SK-N-SH (cell line): ENCODE results near the gene HDLBP. TPM values are rescaled to one million over a fixed set of nuclear protein-coding genes. Genes with fewer than 3 reads are reported as not detected.

Experiments
- CTCF ChIA-PET: fragments of 300-600, 350-600 bp; formaldehyde crosslinking; extraction: SDS; loops from one replicate; lab custom pipeline; 2021; lab: Yijun Ruan, JAX
- POLR2A ChIA-PET: fragments of 350-600 bp; sonication (Branson Sonifier 250); formaldehyde crosslinking; extraction: SDS; loops from one replicate; lab custom pipeline; 2020; ENCODE audit warnings: antibody characterized with exemption, inconsistent platforms; lab: Yijun Ruan, JAX
- DNase-seq: peaks from one replicate; pipeline ENCODE4 v3.0.0; 2012
- H2AFZ ChIP-seq: fragments of 200-600 bp; sonication (generic); 2 replicates; pipeline ENCODE4 v1.8.1; 2016; ENCODE audit warnings: antibody characterized with exemption, mild to moderate bottlenecking, low read depth
- H3F3A ChIP-seq: fragments of 200-600 bp; sonication (generic); replicated peaks from 2 replicates; pipeline ENCODE3; 2016; ENCODE audit warnings: antibody characterized with exemption, mild to moderate bottlenecking; ENCODE audit not compliant: insufficient read depth
- H3K27ac ChIP-seq, 2 experiments: fragments of 200-500 bp in 1 of 2; fragments of 200-600 bp in 1 of 2; sonication (Bioruptor generic) in 1 of 2; sonication (generic), shearing (Covaris generic) in 1 of 2; 2 replicates each; pipeline versions ENCODE4 v1.5.1 to v1.6.1; 2014 to 2016; ENCODE audit warnings: low read depth in 2 of 2, inconsistent platforms in 1 of 2, low read length in 1 of 2, mild to moderate bottlenecking in 1 of 2, mixed read lengths in 1 of 2
- H3K27me3 ChIP-seq: fragments of 200-600 bp; sonication (generic), shearing (Covaris generic); 2 replicates; pipeline ENCODE4 v1.6.1; 2016; ENCODE audit warnings: mixed run types; ENCODE audit not compliant: insufficient read depth
- H3K36me3 ChIP-seq, 2 experiments: fragments of 200-500 bp in 1 of 2; fragments of 200-600 bp in 1 of 2; sonication (Bioruptor generic) in 1 of 2; sonication (generic) in 1 of 2; replicated peaks in 1 of 2; 2 replicates each; pipeline versions ENCODE3 to v1.5.1; 2014 to 2016; ENCODE audit warnings: low read length in 1 of 2, mild to moderate bottlenecking in 1 of 2; ENCODE audit not compliant: insufficient read depth in 2 of 2, control insufficient read depth in 1 of 2
- H3K4me1 ChIP-seq, 2 experiments: fragments of 200-500 bp in 1 of 2; fragments of 200-600 bp in 1 of 2; sonication (Bioruptor generic) in 1 of 2; sonication (generic), shearing (Covaris generic) in 1 of 2; 2 replicates each; pipeline versions ENCODE4 v1.5.1 to v1.6.1; 2014 to 2016; ENCODE audit warnings: low read depth in 1 of 2, low read length in 1 of 2, mixed run types in 1 of 2; ENCODE audit not compliant: insufficient read depth in 2 of 2, control insufficient read depth in 1 of 2
- H3K4me2 ChIP-seq: fragments of 200-600 bp; sonication (generic), shearing (Covaris generic); 2 replicates; pipeline ENCODE4 v1.6.1; 2017; ENCODE audit warnings: mixed run types
- H3K4me3 ChIP-seq, 2 experiments: fragments of 200-500 bp in 1 of 2; fragments of 200-600 bp in 1 of 2; sonication (Bioruptor generic) in 1 of 2; sonication (generic), shearing (Covaris generic) in 1 of 2; 2 replicates each; pipeline versions ENCODE4 v1.5.1 to v1.8.1; 2014 to 2016; ENCODE audit warnings: low read depth in 2 of 2, inconsistent platforms in 1 of 2, low read length in 1 of 2, mild to moderate bottlenecking in 1 of 2, mixed read lengths in 1 of 2, moderate library complexity in 1 of 2
- H3K79me2 ChIP-seq: fragments of 200-600 bp; sonication (generic); 2 replicates; pipeline ENCODE4 v1.8.1; 2017; ENCODE audit warnings: mild to moderate bottlenecking; ENCODE audit not compliant: insufficient read depth
- H3K9ac ChIP-seq: fragments of 200-600 bp; sonication (generic); 2 replicates; pipeline ENCODE4 v1.6.1; 2017; ENCODE audit warnings: mixed run types
- H3K9me2 ChIP-seq: fragments of 200-600 bp; sonication (generic); 2 replicates; pipeline ENCODE4 v1.6.1; 2017; ENCODE audit warnings: mixed run types
- H3K9me3 ChIP-seq: fragments of 200-600 bp; sonication (generic); 2 replicates; pipeline ENCODE4 v1.6.1; 2017; ENCODE audit warnings: mixed run types, mild to moderate bottlenecking, moderate library complexity
- H4K20me1 ChIP-seq: fragments of 200-600 bp; sonication (generic); 2 replicates; pipeline ENCODE4 v1.6.1; 2017; ENCODE audit warnings: mild to moderate bottlenecking, mixed run types; ENCODE audit not compliant: insufficient read depth
- CHD2 ChIP-seq: fragments of 150-350 bp; IDR thresholded peaks from 2 replicates; pipeline ENCODE4 v1.6.1; 2018; ENCODE audit warnings: low read length; ENCODE audit not compliant: partially characterized antibody
- ELF1 ChIP-seq: IDR thresholded peaks from 2 replicates; pipeline ENCODE4 v1.4.0; 2012
- FOSL2 ChIP-seq: IDR thresholded peaks from 2 replicates; pipeline ENCODE4 v1.4.0; 2012; ENCODE audit warnings: low read depth, mild to moderate bottlenecking, moderate library complexity, borderline replicate concordance
- FOXJ3 ChIP-seq: sonication (generic); formaldehyde crosslinking; IDR thresholded peaks from 2 replicates; pipeline ENCODE4 v1.5.1; 2020; ENCODE audit warnings: mild to moderate bottlenecking, missing genetic modification reagents
- GABPA ChIP-seq: IDR thresholded peaks from 2 replicates; pipeline ENCODE4 v1.4.0; 2012; ENCODE audit warnings: low read depth, mild to moderate bottlenecking
- GATA2 ChIP-seq: sonication (generic); formaldehyde crosslinking; IDR thresholded peaks from 2 replicates; pipeline ENCODE4 v1.5.0; 2020; ENCODE audit warnings: mild to moderate bottlenecking, missing genetic modification reagents
- JUND ChIP-seq: IDR thresholded peaks from 2 replicates; pipeline ENCODE4 v1.4.0; 2012
- MEF2A ChIP-seq: IDR thresholded peaks from 2 replicates; pipeline ENCODE4 v1.4.0; 2012; ENCODE audit warnings: low read depth, borderline replicate concordance
- NFIC ChIP-seq: IDR thresholded peaks from 2 replicates; pipeline ENCODE4 v1.4.0; 2012; ENCODE audit warnings: borderline replicate concordance
- PBX3 ChIP-seq: IDR thresholded peaks from 2 replicates; pipeline ENCODE4; 2012
- RXRA ChIP-seq: IDR thresholded peaks from 2 replicates; pipeline ENCODE4 v1.4.0; 2012; ENCODE audit warnings: low read depth, mild to moderate bottlenecking, borderline replicate concordance
- SMC3 ChIP-seq: IDR thresholded peaks from 2 replicates; pipeline ENCODE4 v1.6.1; 2012; ENCODE audit warnings: low read depth, low read length, improper control_type of control experiment
- TEAD4 ChIP-seq: IDR thresholded peaks from 2 replicates; pipeline ENCODE4 v1.4.0; 2012; ENCODE audit warnings: mild to moderate bottlenecking, borderline replicate concordance; ENCODE audit not compliant: insufficient read depth
- YY1 ChIP-seq: IDR thresholded peaks from 2 replicates; pipeline ENCODE4 v1.4.0; 2012; ENCODE audit warnings: low read depth, mild to moderate bottlenecking
- WGBS: methylation state at CpG from one replicate; pipeline ENCODE4 v1.1.6; 2017; ENCODE audit warnings: low lambda C conversion rate; 5-methylcytosine and 5-hydroxymethylcytosine counted together
- polyA plus RNA-seq, 3 experiments: library from polyadenylated mRNA; depleted of rRNA; stranded (reverse); fragments of >200 nt; gene quantifications; 2 replicates each; pipeline ENCODE4 v1.2.3, GENCODE V29; 2012
- TF ChIP-seq, protein P1 (sequence below): IDR thresholded peaks from 2 replicates; pipeline ENCODE4 v1.4.0; 2012; ENCODE audit warnings: low read depth
- TF ChIP-seq, protein P2 (sequence below): IDR thresholded peaks from 2 replicates; pipeline ENCODE4 v1.4.0; 2012; ENCODE audit warnings: low read depth, borderline replicate concordance

Gene HDLBP
- polyA plus RNA-seq, 1 of the 3 experiments (the other 2 are of a cell fraction) = 263 TPM

- no peak for DNase-seq
- Histone ChIP-seq H3F3A (no peaks in the 10 kb centered on the region), H3K4me2 (no peak overlapping the region), H3K9me3 (no peaks in the 10 kb centered on the region), H3K4me1 (no peaks in the 10 kb centered on the region; a peak in 1 of 4 replicates), H3K9me2 (no peaks in the 10 kb centered on the region), H3K27ac (no peak overlapping the region), H4K20me1 (no peaks in the 10 kb centered on the region), H2AFZ (no peak overlapping the region), H3K27me3 (no peaks in the 10 kb centered on the region), H3K36me3 (no peaks in the 10 kb centered on the region), H3K79me2 (no peaks in the 10 kb centered on the region), H3K4me3 (no peak overlapping the region), H3K9ac (no peak overlapping the region)
- TF ChIP-seq, protein P1, sequence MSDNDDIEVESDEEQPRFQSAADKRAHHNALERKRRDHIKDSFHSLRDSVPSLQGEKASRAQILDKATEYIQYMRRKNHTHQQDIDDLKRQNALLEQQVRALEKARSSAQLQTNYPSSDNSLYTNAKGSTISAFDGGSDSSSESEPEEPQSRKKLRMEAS = no peak
- TF ChIP-seq, protein P2, sequence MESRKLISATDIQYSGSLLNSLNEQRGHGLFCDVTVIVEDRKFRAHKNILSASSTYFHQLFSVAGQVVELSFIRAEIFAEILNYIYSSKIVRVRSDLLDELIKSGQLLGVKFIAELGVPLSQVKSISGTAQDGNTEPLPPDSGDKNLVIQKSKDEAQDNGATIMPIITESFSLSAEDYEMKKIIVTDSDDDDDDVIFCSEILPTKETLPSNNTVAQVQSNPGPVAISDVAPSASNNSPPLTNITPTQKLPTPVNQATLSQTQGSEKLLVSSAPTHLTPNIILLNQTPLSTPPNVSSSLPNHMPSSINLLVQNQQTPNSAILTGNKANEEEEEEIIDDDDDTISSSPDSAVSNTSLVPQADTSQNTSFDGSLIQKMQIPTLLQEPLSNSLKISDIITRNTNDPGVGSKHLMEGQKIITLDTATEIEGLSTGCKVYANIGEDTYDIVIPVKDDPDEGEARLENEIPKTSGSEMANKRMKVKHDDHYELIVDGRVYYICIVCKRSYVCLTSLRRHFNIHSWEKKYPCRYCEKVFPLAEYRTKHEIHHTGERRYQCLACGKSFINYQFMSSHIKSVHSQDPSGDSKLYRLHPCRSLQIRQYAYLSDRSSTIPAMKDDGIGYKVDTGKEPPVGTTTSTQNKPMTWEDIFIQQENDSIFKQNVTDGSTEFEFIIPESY = no peak
- no peak for TF ChIP-seq FOXJ3 (CRISPR knock-in tag)
- no peak for TF ChIP-seq ELF1
- 85% methylated on average over 19 of the region's 21 CpGs for WGBS
- ChIA-PET CTCF (no interaction called here), POLR2A (no interaction called here)
These were observed 114.6 kb downstream of the HDLBP start for GRCh38 chr2:241200822-241201395.

- CTCF ChIA-PET = no interaction called here
- POLR2A ChIA-PET = no interaction called here
- H3K36me3 ChIP-seq = no peaks in the 10 kb centered on the region
- H3K27ac ChIP-seq = no peak overlapping the region
- no peak overlapping the region for H2AFZ ChIP-seq
- TF ChIP-seq SMC3 = no peak
- H3K9ac ChIP-seq = no peak overlapping the region
- H3K4me3 ChIP-seq = no peak overlapping the region
- H4K20me1 ChIP-seq = no peaks in the 10 kb centered on the region
- no peaks in the 10 kb centered on the region for H3K9me3 ChIP-seq
- H3F3A ChIP-seq = no peaks in the 10 kb centered on the region
- no peaks in the 10 kb centered on the region; a peak in 1 of 4 replicates for H3K4me1 ChIP-seq
- no peak for DNase-seq
- H3K4me2 ChIP-seq = no peak overlapping the region
- no peaks in the 10 kb centered on the region for H3K9me2 ChIP-seq
- H3K79me2 ChIP-seq = no peaks in the 10 kb centered on the region
- H3K27me3 ChIP-seq = no peaks in the 10 kb centered on the region
- 81% methylated on average over 29 of the region's 42 CpGs for WGBS
These were observed 115.3 kb downstream of the HDLBP start for GRCh38 chr2:241199897-241200821.

DNA sequence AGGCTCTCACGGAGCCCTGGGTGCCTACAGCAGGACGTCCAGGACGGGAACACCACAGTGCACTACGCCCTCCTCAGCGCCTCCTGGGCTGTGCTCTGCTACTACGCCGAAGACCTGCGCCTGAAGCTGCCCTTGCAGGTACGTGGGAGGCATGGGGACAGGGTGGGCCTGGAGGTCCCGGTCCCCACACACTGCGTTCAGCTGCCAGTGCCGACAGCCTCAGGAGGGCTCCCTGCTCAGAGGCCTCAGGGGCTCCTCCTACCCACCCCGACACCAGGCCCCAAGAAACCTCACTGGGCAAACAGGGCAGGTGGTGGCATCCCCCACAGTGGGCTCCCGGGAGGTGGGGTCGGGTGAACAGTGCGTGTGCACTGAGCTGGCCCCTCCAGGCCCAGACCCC, 116.2 kb downstream of the HDLBP start:
- Histone ChIP-seq H3K36me3 (no peaks in the 10 kb centered on the region), H3K9me3 (no peaks in the 10 kb centered on the region), H3K9me2 (no peaks in the 10 kb centered on the region), H3K27me3 (no peaks in the 10 kb centered on the region), H3K9ac (no peak overlapping the region), H3K4me3 (no peak overlapping the region), H3K4me2 (no peak overlapping the region), H2AFZ (no peak overlapping the region), H4K20me1 (no peaks in the 10 kb centered on the region), H3K27ac (no peak overlapping the region), H3K79me2 (no peaks in the 10 kb centered on the region), H3F3A (no peaks in the 10 kb centered on the region), H3K4me1 (no peaks in the 10 kb centered on the region; a peak in 1 of 4 replicates)
- ChIA-PET POLR2A (no interaction called here), CTCF (interaction anchor here (1.2 kb wide), 1 partner anchor 12 kb away, joined by 3 read pairs; no protein-coding TSS in a partner anchor)
- DNase-seq = no peak
- WGBS = 84% methylated on average over 5 of the region's 16 CpGs
- TF ChIP-seq JUND = no peak
- TF ChIP-seq PBX3 = no peak
- TF ChIP-seq TEAD4 = no peak
- TF ChIP-seq YY1 = no peak
- TF ChIP-seq GABPA = no peak
- TF ChIP-seq GATA2 (CRISPR knock-in tag) = no peak
- TF ChIP-seq CHD2 = no peak
- no peak for TF ChIP-seq NFIC
- no peak for TF ChIP-seq MEF2A
- TF ChIP-seq FOSL2 = no peak
- no peak for TF ChIP-seq RXRA
